ENCODE results near the gene EFCAB11.

EFCAB11 gene

DNA sequence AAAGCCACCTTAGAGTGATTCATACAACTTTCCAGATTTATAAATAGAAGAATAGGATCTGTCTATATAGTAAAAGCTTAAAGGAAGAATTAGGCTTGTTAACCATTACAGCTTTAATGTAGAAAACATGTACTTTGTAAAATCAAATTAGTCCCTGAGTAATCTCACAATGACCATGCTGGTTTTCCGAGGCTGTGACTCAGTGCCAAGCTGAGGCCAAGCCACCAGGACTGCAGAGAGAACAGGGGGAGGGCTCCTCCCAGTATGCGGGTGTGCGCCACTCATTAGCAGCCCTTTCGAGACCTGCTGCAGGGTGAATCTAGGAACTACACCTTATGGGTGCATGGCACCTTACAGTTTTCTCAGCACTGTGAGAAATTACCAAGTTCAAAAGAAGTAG, 167.0 kb downstream of the EFCAB11 start:
- Histone ChIP-seq H3K27me3 (no peaks in the 10 kb centered on the region), H3K27ac (no peak overlapping the region), H3K4me1 (ENCODE audit: control insufficient read depth in 1 of 2, insufficient read depth in 1 of 2, low read depth in 1 of 2, low read length in 1 of 2) (no peaks in the 10 kb centered on the region), H3K36me3 (no peaks in the 10 kb centered on the region), H3K4me3 (ENCODE audit: low read depth in 1 of 2, low read length in 1 of 2) (no peak overlapping the region), H3K9me3 (no peaks in the 10 kb centered on the region)
- TF ChIP-seq, protein P1, sequence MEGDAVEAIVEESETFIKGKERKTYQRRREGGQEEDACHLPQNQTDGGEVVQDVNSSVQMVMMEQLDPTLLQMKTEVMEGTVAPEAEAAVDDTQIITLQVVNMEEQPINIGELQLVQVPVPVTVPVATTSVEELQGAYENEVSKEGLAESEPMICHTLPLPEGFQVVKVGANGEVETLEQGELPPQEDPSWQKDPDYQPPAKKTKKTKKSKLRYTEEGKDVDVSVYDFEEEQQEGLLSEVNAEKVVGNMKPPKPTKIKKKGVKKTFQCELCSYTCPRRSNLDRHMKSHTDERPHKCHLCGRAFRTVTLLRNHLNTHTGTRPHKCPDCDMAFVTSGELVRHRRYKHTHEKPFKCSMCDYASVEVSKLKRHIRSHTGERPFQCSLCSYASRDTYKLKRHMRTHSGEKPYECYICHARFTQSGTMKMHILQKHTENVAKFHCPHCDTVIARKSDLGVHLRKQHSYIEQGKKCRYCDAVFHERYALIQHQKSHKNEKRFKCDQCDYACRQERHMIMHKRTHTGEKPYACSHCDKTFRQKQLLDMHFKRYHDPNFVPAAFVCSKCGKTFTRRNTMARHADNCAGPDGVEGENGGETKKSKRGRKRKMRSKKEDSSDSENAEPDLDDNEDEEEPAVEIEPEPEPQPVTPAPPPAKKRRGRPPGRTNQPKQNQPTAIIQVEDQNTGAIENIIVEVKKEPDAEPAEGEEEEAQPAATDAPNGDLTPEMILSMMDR (IDR thresholded peaks at IDR 0.05) = no peak

DNA sequence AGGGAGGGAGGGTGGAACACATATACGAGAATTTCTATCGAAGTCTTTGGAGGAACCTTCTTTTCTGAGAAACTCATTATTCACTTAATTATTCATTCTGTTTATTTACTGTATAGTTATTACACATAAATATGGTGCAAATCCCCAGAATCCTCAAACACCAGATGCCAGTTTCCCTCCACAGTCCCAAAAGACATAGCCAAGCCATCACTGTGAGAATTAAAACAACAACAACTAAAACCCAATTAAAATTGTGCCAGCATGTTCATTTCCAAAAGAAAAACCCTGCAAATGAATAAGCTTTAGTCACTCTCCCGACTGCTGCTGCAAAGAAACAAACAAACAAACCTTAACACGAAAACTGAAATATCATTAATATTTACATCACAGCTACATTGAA, 173.5 kb downstream of the EFCAB11 start:
- Histone ChIP-seq H3K4me3 (ENCODE audit: low read depth in 1 of 2, low read length in 1 of 2) (no peak overlapping the region), H3K36me3 (no peaks in the 10 kb centered on the region), H3K27ac (no peak overlapping the region), H3K27me3 (no peaks in the 10 kb centered on the region), H3K4me1 (ENCODE audit: control insufficient read depth in 1 of 2, insufficient read depth in 1 of 2, low read depth in 1 of 2, low read length in 1 of 2) (peaks cover 2 to 10% of the 10 kb centered on the region in 2 experiments), H3K9me3 (no peaks in the 10 kb centered on the region)
- TF ChIP-seq, protein P1 (IDR thresholded peaks at IDR 0.05) = no peak

DNA sequence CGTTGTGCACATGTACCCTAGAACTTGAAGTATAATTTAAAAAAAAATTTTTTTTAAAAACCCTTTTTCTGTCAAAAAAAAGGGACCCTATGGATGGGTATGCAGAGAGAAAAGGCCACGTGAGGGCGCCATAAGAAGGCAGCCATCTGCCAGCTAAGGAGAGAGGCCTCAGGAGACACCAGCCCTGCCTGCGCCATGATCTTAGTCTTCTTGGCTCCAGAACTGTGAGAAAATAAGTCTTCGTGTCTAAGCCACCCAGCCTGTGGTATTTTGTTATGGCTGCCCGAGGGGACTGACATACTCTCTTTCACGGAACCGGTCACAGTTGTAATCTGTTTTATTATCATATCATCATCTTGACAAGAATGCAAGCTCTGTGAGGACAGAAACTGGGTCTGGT, 174.8 kb downstream of the EFCAB11 start:
- TF ChIP-seq, protein P1 (IDR thresholded peaks at IDR 0.05) = no peak
- Histone ChIP-seq H3K4me1 (ENCODE audit: control insufficient read depth in 1 of 2, insufficient read depth in 1 of 2, low read depth in 1 of 2, low read length in 1 of 2) (peaks cover 16 to 24% of the 10 kb centered on the region in 2 experiments), H3K27me3 (no peaks in the 10 kb centered on the region), H3K36me3 (no peaks in the 10 kb centered on the region), H3K4me3 (ENCODE audit: low read depth in 1 of 2, low read length in 1 of 2) (no peak overlapping the region), H3K9me3 (no peaks in the 10 kb centered on the region), H3K27ac (no peak overlapping the region)

DNA sequence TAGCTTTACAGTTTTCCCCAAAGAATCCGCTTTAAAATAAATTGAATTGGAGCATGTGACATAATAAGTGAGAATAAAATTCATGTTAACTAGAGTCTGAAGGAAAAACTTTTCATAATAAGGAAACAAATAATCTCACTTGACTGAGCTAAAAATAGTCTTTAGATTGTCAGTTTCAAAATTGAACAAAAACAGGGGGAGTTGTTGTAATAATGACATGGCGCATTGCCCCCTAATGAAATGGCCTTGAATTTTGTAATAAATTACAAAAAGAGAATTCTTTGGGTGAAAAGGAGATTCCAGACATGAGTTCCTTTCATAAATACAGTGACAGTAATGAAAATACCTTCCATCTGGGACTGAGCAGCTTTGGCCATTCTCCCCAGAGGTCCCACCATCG, 178.6 kb downstream of the EFCAB11 start:
- TF ChIP-seq, protein P1 (IDR thresholded peaks at IDR 0.05) = no peak
- no peak overlapping the region for H3K4me3 ChIP-seq (ENCODE audit: low read depth in 1 of 2, low read length in 1 of 2)
- H3K9me3 ChIP-seq = no peaks in the 10 kb centered on the region
- no peaks in the 10 kb centered on the region for H3K36me3 ChIP-seq
- peaks cover 47 to 55% of the 10 kb centered on the region in 2 experiments for H3K4me1 ChIP-seq (ENCODE audit: control insufficient read depth in 1 of 2, insufficient read depth in 1 of 2, low read depth in 1 of 2, low read length in 1 of 2)
- peak overlapping the region; percentile 90 for H3K27ac ChIP-seq
- H3K27me3 ChIP-seq = no peaks in the 10 kb centered on the region

DNA sequence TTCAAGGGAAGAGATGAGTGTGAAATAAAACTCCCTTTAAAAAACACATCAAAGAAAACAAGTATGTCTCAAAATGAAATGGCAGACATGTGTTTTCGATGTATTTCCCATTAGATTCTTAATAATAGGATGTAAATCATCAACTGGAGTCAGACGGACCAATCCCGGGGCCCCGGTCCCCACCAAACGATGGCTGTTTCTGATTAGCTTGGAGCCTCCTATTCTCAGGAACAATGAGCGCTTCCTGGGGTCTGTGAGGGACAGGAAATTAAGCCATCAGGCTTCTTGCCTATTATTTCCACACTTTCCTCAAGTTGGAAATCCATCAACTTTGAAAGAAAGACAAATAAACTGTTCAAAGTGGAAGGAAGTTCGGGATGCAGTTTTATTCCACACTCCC, 179.4 kb downstream of the EFCAB11 start:
- H3K4me1 ChIP-seq (ENCODE audit: control insufficient read depth in 1 of 2, insufficient read depth in 1 of 2, low read depth in 1 of 2, low read length in 1 of 2) = peaks cover 47 to 61% of the 10 kb centered on the region in 2 experiments
- no peaks in the 10 kb centered on the region for H3K9me3 ChIP-seq
- TF ChIP-seq, protein P1 (IDR thresholded peaks at IDR 0.05) = no peak
- no peak overlapping the region for H3K4me3 ChIP-seq (ENCODE audit: low read depth in 1 of 2, low read length in 1 of 2)
- H3K36me3 ChIP-seq = no peaks in the 10 kb centered on the region
- no peaks in the 10 kb centered on the region for H3K27me3 ChIP-seq
- H3K27ac ChIP-seq = peak overlapping the region; percentile 90

Measured in neutrophil (primary cell).